Body of pancreas (tissue), 4 donors: ENCODE measurements around the gene CTF1. TPM values are rescaled to one million over a fixed set of nuclear protein-coding genes. Genes with fewer than 3 reads are reported as not detected.
"Not testable (repeated sequence)": the region's sequence is repeated elsewhere in the genome, so short reads cannot be mapped to it uniquely, and the experiment has no call there.

ENCODE experiments used
- ATAC-seq: fragments of 150-250 bp; one replicate; pipeline ENCODE4 v1.9.1; 2016
- DNase-seq, 4 donors: peaks; one replicate each; pipeline ENCODE4 v3.0.0-alpha.2; 2019
- H3K27ac ChIP-seq, 4 donors: fragments of 200-600 bp; sonication (generic); 1 replicate in 3 of 4; 2 replicates in 1 of 4; pipeline versions ENCODE4 v1.5.1 to v1.6.1; 2016 to 2019; ENCODE audit warnings: mild to moderate bottlenecking in 1 of 4, mixed read lengths in 1 of 4, moderate library complexity in 1 of 4
- H3K27me3 ChIP-seq, 2 donors: fragments of 200-600 bp; sonication (generic); one replicate each; pipeline ENCODE4 v1.6.0; 2016; ENCODE audit warnings: mild to moderate bottlenecking in 1 of 2
- H3K36me3 ChIP-seq, 2 donors: fragments of 200-600 bp; sonication (generic); replicated peaks in 1 of 2; 2 replicates each; pipeline ENCODE4 v1.5.1; 2016; ENCODE audit warnings: low read depth in 2 of 2; ENCODE audit not compliant: insufficient read depth in 1 of 2
- H3K4me1 ChIP-seq: fragments of 200-600 bp; sonication (generic); one replicate; pipeline ENCODE4 v1.6.0; 2016
- H3K4me3 ChIP-seq, 2 donors: fragments of 200-600 bp; sonication (generic); 1 replicate in 1 of 2; 2 replicates in 1 of 2; pipeline ENCODE4 v1.5.1; 2016 to 2019
- H3K9me3 ChIP-seq, 3 donors: fragments of 200-600 bp; sonication (generic); 1 replicate in 2 of 3; 2 replicates in 1 of 3; pipeline ENCODE4 v1.5.1; 2016
- POLR2A ChIP-seq, 3 donors: fragments of 450-650 bp; IDR thresholded peaks; one replicate each; pipeline ENCODE4 v1.6.1; 2016; ENCODE audit warnings: antibody characterized with exemption in 3 of 3, mild to moderate bottlenecking in 2 of 3
- WGBS, 2 donors: methylation state at CpG; one replicate each; pipeline ENCODE4 v1.1.5; 2017; 5-methylcytosine and 5-hydroxymethylcytosine counted together
- intact Hi-C: fragments of 100-400 bp; cut with DNase I; formaldehyde crosslinking; loops from one replicate; pipeline ENCODE4 v1.15.1; 2023
- total RNA-seq, 2 donors: library from RNA; depleted of rRNA; stranded (reverse); fragments of >200 nt; gene quantifications; one replicate each; pipeline ENCODE4 v1.1.0, GENCODE V29; 2016
- TF ChIP-seq, protein P1 (sequence below), 7 experiments: fragments of 450-650 bp in 4 of 7; fragments of 200-600 bp in 3 of 7; sonication (generic) in 3 of 7; IDR thresholded peaks; one replicate each; pipeline ENCODE4 v1.5.1; 2016 to 2019; ENCODE audit warnings: antibody characterized with exemption in 7 of 7

Gene CTF1
- total RNA-seq, 2 donors from 2014 or later = 1.0 to 2.0 TPM

DNA sequence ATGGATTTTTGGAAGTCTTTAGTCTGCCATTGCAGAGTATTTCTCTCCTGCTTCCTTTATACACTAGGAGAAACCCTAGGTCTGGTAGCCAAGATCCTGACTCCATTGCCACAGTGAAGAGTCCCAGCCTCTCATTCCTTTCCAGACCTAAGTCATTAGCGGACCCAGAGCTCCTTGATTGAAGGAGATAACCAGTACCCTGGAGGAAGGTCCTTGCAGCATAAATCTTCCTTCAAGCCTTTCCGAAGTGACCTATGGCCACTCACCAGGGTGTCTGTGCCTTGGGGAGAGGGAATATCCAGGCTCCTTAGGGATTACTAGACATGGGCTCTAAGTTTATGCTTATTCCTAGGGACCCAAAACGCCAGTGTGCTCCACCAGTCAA is 38.3 kb upstream of the CTF1 start:
- Histone ChIP-seq H3K9me3 (no peaks in the 10 kb centered on the region), H3K27me3 (no peaks in the 10 kb centered on the region), H3K4me3 (no peak overlapping the region), H3K36me3 (no peaks in the 10 kb centered on the region), H3K4me1 (no peaks in the 10 kb centered on the region), H3K27ac (no peak overlapping the region)
- TF ChIP-seq, protein P1, sequence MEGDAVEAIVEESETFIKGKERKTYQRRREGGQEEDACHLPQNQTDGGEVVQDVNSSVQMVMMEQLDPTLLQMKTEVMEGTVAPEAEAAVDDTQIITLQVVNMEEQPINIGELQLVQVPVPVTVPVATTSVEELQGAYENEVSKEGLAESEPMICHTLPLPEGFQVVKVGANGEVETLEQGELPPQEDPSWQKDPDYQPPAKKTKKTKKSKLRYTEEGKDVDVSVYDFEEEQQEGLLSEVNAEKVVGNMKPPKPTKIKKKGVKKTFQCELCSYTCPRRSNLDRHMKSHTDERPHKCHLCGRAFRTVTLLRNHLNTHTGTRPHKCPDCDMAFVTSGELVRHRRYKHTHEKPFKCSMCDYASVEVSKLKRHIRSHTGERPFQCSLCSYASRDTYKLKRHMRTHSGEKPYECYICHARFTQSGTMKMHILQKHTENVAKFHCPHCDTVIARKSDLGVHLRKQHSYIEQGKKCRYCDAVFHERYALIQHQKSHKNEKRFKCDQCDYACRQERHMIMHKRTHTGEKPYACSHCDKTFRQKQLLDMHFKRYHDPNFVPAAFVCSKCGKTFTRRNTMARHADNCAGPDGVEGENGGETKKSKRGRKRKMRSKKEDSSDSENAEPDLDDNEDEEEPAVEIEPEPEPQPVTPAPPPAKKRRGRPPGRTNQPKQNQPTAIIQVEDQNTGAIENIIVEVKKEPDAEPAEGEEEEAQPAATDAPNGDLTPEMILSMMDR (IDR thresholded peaks at IDR 0.05) = no peak
- TF ChIP-seq POLR2A (IDR thresholded peaks at IDR 0.05) = no peak
- intact Hi-C loops = no loop called here
- 81 to 92% methylated on average over 3 of the region's 3 CpGs for WGBS, 2 donors
- no peak for DNase-seq
- ATAC-seq = no peak

DNA sequence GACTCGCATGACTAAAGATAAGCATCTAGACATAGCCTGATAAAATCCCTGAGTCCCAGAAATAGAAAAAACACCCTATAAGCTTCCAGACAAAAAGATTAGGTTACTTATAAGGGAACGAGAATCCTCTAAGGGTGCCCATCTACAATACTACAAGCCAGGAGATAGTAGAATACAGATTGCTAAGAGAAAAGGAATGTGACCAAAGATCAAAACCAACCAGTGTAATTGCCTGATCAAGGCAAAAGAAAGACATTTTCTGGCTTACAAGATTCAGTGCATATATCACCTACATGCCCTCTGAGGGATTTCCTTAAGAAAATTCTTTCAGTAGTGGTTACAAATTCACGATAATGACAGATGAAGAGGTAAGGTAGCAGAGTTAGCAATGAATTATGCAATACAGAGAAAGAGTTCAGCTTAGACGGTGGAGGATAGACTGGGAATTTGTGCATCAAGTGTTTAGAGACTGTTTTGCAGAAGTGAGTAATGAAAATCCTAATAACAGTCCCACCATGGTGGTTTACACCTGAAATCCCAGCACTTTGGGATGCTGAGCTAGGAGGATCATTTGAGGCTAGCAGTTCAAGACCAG is 37.5 kb upstream of the CTF1 start:
- no peak for DNase-seq
- no peak overlapping the region for H3K4me3 ChIP-seq
- no peak overlapping the region for H3K27ac ChIP-seq
- no peak for ATAC-seq
- H3K9me3 ChIP-seq = no peaks in the 10 kb centered on the region
- no peaks in the 10 kb centered on the region for H3K4me1 ChIP-seq
- intact Hi-C loops = no loop called here
- TF ChIP-seq, protein P1 (IDR thresholded peaks at IDR 0.05) = no peak
- H3K36me3 ChIP-seq = no peaks in the 10 kb centered on the region
- 59 to 74% methylated on average over 4 of the region's 4 CpGs for WGBS, 2 donors
- no peaks in the 10 kb centered on the region for H3K27me3 ChIP-seq

DNA sequence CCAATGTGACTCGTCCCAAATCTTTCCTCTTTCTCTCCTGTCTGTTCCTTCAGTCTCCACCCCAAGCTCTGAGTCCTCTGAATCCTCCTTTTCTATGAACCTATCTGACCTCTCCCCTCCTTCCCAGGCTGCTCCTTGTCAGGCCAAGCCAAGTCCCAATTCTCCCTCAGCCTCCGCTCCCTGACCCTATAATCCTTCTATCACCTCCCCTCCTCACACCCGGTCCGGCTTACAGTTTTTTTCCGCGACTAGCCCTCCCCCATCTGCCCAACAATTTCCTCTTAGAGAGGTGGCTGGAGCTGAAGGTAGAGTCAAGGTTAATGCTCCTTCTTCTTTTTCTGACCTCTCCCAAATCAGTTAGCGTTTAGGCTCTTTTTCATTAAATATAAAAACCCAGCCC is 35.7 kb upstream of the CTF1 start:
- H3K27ac ChIP-seq, DNase-seq, H3K4me1 ChIP-seq, ATAC-seq, H3K27me3 ChIP-seq, intact Hi-C loops, H3K9me3 ChIP-seq, H3K4me3 ChIP-seq, H3K36me3 ChIP-seq: not testable (repeated sequence)
- WGBS, 2 donors = 75 to 87% methylated on average over 7 of the region's 7 CpGs

DNA sequence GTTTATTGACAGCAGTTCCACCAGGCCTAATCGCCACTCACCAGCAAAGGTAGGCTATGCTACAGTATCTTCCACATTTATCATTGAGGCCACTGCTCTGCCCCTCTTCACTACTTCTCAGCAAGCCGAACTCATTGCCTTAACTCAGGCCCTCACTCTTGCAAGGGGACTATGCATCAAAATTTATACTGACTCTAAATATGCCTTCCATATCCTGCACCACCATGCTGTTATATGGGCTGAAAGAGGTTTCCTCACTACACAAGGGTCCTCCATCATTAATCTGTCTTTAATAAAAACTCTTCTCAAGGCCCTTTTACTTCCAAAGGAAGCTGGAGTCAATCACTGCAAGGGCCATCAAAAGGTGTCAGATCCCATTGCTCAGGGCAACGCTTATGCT is 33.2 kb upstream of the CTF1 start:
- H3K4me3 ChIP-seq, H3K9me3 ChIP-seq, intact Hi-C loops, H3K27ac ChIP-seq, DNase-seq, ATAC-seq, H3K36me3 ChIP-seq, H3K27me3 ChIP-seq, H3K4me1 ChIP-seq: not testable (repeated sequence)
- WGBS, 2 donors = 86 to 89% methylated on average over 3 of the region's 3 CpGs

DNA sequence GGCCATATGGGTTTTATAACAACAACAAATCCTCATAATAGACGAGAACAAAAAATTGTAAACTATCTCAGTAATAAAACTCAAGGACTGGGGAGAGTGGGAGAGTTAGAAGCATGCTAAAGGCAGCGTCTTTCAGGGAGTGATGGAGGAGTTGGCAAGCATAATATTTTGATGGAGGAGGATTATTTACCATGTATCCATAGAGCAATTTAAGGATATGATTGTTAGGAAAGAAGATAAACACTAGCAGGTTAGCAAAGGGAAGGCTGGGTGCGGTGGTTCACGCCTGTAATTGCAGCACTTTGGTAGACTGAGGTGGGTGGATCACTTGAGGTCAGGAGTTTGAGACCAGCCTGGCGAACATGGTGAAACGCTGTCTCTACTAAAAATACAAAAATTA is 30.4 kb upstream of the CTF1 start:
- 72 to 78% methylated on average over 6 of the region's 6 CpGs for WGBS, 2 donors

DNA sequence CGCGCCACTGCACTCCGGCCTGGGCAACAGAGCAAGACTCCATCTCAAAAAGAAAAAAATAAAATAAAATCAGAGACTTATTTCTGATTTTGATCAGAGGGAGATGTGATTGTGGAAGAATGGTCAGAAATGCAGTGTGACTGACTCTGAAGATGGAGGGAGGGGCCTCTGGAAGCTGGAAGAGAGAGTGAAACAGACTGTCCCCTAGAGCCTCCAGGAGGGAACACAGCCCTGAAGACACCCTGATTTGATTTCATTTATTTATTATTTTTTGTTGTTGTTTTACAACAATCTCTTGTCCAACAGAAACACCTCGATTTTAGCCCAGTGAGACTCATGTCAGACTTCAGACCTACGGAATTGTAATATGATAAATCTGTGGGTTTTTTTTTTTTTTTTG is 28.7 kb upstream of the CTF1 start:
- intact Hi-C loops = no loop called here
- H3K4me1 ChIP-seq = no peaks in the 10 kb centered on the region

More for the DNA sequence above, 30.4 kb upstream of the CTF1 start:
- Histone ChIP-seq H3K4me3 (no peak overlapping the region), H3K27me3 (no peaks in the 10 kb centered on the region), H3K9me3 (no peaks in the 10 kb centered on the region), H3K27ac (no peak overlapping the region), H3K4me1 (no peaks in the 10 kb centered on the region), H3K36me3 (no peaks in the 10 kb centered on the region)
- ATAC-seq (no peak), DNase-seq (no peak)
- TF ChIP-seq, protein P1 (IDR thresholded peaks at IDR 0.05) = no peak
- no peak for TF ChIP-seq POLR2A (IDR thresholded peaks at IDR 0.05)
- intact Hi-C loops = no loop called here

More for the DNA sequence above, 28.7 kb upstream of the CTF1 start:
- DNase-seq (no peak), ATAC-seq (no peak)
- TF ChIP-seq POLR2A (IDR thresholded peaks at IDR 0.05) = no peak
- TF ChIP-seq, protein P1 (IDR thresholded peaks at IDR 0.05) = no peak
- no peak overlapping the region for H3K4me3 ChIP-seq
- H3K27ac ChIP-seq = no peak overlapping the region
- H3K9me3 ChIP-seq = no peaks in the 10 kb centered on the region
- WGBS, 2 donors = 83 to 93% methylated on average over 5 of the region's 5 CpGs
- no peaks in the 10 kb centered on the region for H3K36me3 ChIP-seq
- no peaks in the 10 kb centered on the region for H3K27me3 ChIP-seq
